Left lung (tissue), 10 donors: ENCODE results near the gene ALDOC. TPM values are rescaled to one million over a fixed set of nuclear protein-coding genes. Genes with fewer than 3 reads are reported as not detected.

ENCODE experiments used
- ATAC-seq: fragments of 200-7000 bp; cut with Tn5 transposase; one replicate; pipeline ENCODE4 v1.9.1; 2020; ENCODE audit warnings: moderate library complexity
- DNase-seq, 4 donors: peaks; one replicate each; pipeline ENCODE4 v3.0.0-alpha.2; 2013 to 2020
- H3K27ac ChIP-seq, 2 donors: fragments of 200-600 bp; sonication (generic) in 1 of 2; one replicate each; pipeline versions ENCODE4 v1.5.0 to v1.8.0; 2020 to 2021
- H3K27me3 ChIP-seq, 2 donors: fragments of 200-600 bp; sonication (generic) in 1 of 2; one replicate each; pipeline versions ENCODE4 v1.5.0 to v1.8.0; 2020 to 2021
- H3K36me3 ChIP-seq, 2 donors: fragments of 200-600 bp; sonication (generic) in 1 of 2; one replicate each; pipeline versions ENCODE4 v1.5.0 to v1.8.0; 2020 to 2021
- H3K4me1 ChIP-seq, 2 donors: fragments of 200-600 bp; one replicate each; pipeline ENCODE4 v1.8.0; 2021
- H3K4me3 ChIP-seq, 2 donors: fragments of 200-600 bp; sonication (generic) in 1 of 2; one replicate each; pipeline versions ENCODE4 v1.5.0 to v1.8.0; 2020 to 2021; ENCODE audit warnings: mild to moderate bottlenecking in 1 of 2
- H3K9me3 ChIP-seq, 2 donors: fragments of 200-600 bp; sonication (generic) in 1 of 2; one replicate each; pipeline versions ENCODE4 v1.5.0 to v1.8.0; 2020 to 2021
- intact Hi-C, 2 donors: fragments of 100-400 bp; cut with DNase I; formaldehyde crosslinking; loops; one replicate each; pipeline versions ENCODE4 v1.11.2 to v1.14.2; 2022
- polyA plus RNA-seq, 6 donors: library from polyadenylated mRNA; unstranded; fragments of 120-200 nt; gene quantifications; one replicate each; pipeline ENCODE4 v1.2.1, GENCODE V29; 2013; ENCODE audit not compliant: insufficient read length in 6 of 6
- total RNA-seq, 2 donors: library from RNA; stranded (reverse); fragmentation: NEBNext Ultra II Directional; extraction: Animal tissue kit (Norgen Biotek cat#: 25700); gene quantifications; one replicate each; pipeline ENCODE4 v1.2.1, GENCODE V29; 2021
- TF ChIP-seq, protein P1 (sequence below), 2 donors: fragments of 200-600 bp; sonication (generic) in 1 of 2; IDR thresholded peaks; one replicate each; pipeline versions ENCODE4 v1.5.0 to v1.8.0; 2021; ENCODE audit warnings: antibody characterized with exemption in 2 of 2
- donor health status: DM: no; HTN: yes; CAD: no.
- donor health status: DM: no; HTN: no; CAD: no.

Gene ALDOC
- total and polyA plus RNA-seq, 8 donors, result 10.9 to 25.5 (median 18.6) TPM

DNA sequence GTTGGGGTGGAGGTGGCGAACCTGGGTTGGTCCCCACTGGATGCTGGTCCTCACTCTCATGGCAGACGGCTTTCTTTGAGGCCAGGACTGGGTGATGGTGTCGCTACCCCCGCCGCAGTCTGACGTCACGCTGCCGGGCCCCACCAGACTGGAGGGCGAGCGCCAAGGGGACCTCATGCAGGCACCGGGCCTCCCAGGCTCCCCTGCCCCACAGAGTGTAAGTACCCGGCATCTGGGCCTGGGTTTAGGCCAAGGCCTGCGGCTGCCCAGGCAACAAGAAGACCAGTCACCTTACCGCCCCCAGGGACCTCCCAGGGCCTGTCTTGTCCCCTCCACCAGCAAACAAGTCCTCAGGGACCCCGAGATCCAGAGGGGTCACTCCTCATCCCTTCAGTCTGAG lies 52.8 kb downstream of the ALDOC start:
- Histone ChIP-seq H3K4me1 (no peaks in the 10 kb centered on the region), H3K4me3 (no peak overlapping the region), H3K27ac (no peak overlapping the region), H3K9me3 (no peaks in the 10 kb centered on the region), H3K36me3 (no peaks in the 10 kb centered on the region), H3K27me3 (no peaks in the 10 kb centered on the region)
- TF ChIP-seq, protein P1, sequence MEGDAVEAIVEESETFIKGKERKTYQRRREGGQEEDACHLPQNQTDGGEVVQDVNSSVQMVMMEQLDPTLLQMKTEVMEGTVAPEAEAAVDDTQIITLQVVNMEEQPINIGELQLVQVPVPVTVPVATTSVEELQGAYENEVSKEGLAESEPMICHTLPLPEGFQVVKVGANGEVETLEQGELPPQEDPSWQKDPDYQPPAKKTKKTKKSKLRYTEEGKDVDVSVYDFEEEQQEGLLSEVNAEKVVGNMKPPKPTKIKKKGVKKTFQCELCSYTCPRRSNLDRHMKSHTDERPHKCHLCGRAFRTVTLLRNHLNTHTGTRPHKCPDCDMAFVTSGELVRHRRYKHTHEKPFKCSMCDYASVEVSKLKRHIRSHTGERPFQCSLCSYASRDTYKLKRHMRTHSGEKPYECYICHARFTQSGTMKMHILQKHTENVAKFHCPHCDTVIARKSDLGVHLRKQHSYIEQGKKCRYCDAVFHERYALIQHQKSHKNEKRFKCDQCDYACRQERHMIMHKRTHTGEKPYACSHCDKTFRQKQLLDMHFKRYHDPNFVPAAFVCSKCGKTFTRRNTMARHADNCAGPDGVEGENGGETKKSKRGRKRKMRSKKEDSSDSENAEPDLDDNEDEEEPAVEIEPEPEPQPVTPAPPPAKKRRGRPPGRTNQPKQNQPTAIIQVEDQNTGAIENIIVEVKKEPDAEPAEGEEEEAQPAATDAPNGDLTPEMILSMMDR (IDR thresholded peaks at IDR 0.05), result no peak
- DNase-seq (peak in 1 of 4 donors; percentile 75), ATAC-seq (no peak)
- intact Hi-C loops, result no loop called here

DNA sequence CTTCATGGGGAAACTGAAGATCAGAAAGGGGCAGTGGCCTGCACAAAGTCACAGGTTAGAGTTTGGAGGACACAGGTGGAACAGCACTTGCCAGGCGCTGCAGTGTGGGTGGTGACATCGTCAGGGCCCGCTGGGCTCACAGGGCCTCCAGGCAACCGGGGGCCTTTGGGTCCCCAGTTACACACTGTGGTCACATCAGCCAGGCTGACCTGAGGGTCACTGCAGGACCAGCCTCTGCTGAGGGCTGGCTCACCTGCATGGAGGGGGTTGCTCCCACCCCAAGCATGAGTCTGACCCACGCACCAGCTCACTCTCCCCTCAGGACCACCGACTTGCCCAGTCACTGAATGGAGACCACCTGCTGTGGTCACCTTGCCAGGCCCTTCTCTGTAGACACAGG lies 53.5 kb downstream of the ALDOC start:
- TF ChIP-seq, protein P1 (IDR thresholded peaks at IDR 0.05), result no peak
- ATAC-seq (no peak), DNase-seq (peak in 1 of 4 donors; percentile 69)
- no peaks in the 10 kb centered on the region for H3K9me3 ChIP-seq
- intact Hi-C loops, result no loop called here
- H3K4me1 ChIP-seq, result no peaks in the 10 kb centered on the region
- no peak overlapping the region for H3K4me3 ChIP-seq
- no peak overlapping the region for H3K27ac ChIP-seq
- H3K27me3 ChIP-seq, result no peaks in the 10 kb centered on the region
- no peaks in the 10 kb centered on the region for H3K36me3 ChIP-seq

Other genes with a start within 250 kb of the ALDOC start
- 10 to 100 TPM; 27.6 to 42.2 TPM for gene IFT20, start 241.4 kb downstream of the ALDOC start, total RNA-seq
- gene IFT20, start 241.4 kb downstream of the ALDOC start, polyA plus RNA-seq, result 10 to 100 TPM; 51.0 to 60.4 (median 56.8) TPM
- gene TNFAIP1, start 241.1 kb downstream of the ALDOC start, total RNA-seq, result 10 to 100 TPM; 57.6 to 80.7 TPM
- gene TNFAIP1, start 241.1 kb downstream of the ALDOC start, polyA plus RNA-seq, result 10 to 100 TPM; 34.2 to 41.6 (median 40.2) TPM
- gene POLDIP2, start 219.4 kb downstream of the ALDOC start, total RNA-seq, result 10 to 100 TPM; 65.6 to 76.8 TPM
- 10 to 100 TPM; 56.0 to 67.8 (median 62.1) TPM for gene POLDIP2, start 219.4 kb downstream of the ALDOC start, polyA plus RNA-seq
- gene SEBOX, start 211.7 kb downstream of the ALDOC start, total RNA-seq, result not detected
- not detected for gene SEBOX, start 211.7 kb downstream of the ALDOC start, polyA plus RNA-seq
- 1 to 10 TPM in 1 of 2 donors, under 1 TPM in 1; 0.50 to 1.6 TPM for gene VTN, start 206.6 kb downstream of the ALDOC start, total RNA-seq
- gene VTN, start 206.6 kb downstream of the ALDOC start, polyA plus RNA-seq, result 1 to 10 TPM in 2 of 6 donors, under 1 TPM in 4; 0.42 to 2.2 (median 0.94) TPM
- gene SARM1, start 205.2 kb downstream of the ALDOC start, total RNA-seq, result 10 to 100 TPM; 12.9 to 19.9 TPM
- gene SARM1, start 205.2 kb downstream of the ALDOC start, polyA plus RNA-seq, result 10 to 100 TPM; 11.7 to 15.3 (median 12.9) TPM
- gene SLC46A1, start 170.7 kb downstream of the ALDOC start, total RNA-seq, result 10 to 100 TPM; 23.7 to 28.8 TPM
- gene SLC46A1, start 170.7 kb downstream of the ALDOC start, polyA plus RNA-seq, result 10 to 100 TPM in 3 of 6 donors, 1 to 10 TPM in 3; 7.9 to 12.1 (median 10.5) TPM
- gene SLC13A2, start 103.3 kb downstream of the ALDOC start, total RNA-seq, result not detected
- under 1 TPM; 0.13 to 0.60 (median 0.42) TPM for gene SLC13A2, start 103.3 kb downstream of the ALDOC start, polyA plus RNA-seq
- gene FOXN1, start 70.5 kb downstream of the ALDOC start, total RNA-seq, result under 1 TPM; 0.18 to 0.29 TPM
- under 1 TPM; 0.06 to 0.23 (median 0.15) TPM for gene FOXN1, start 70.5 kb downstream of the ALDOC start, polyA plus RNA-seq
- 10 to 100 TPM; 25.7 to 28.9 TPM for gene UNC119, start 24.3 kb downstream of the ALDOC start, total RNA-seq
- 10 to 100 TPM; 29.1 to 36.7 (median 35.9) TPM for gene UNC119, start 24.3 kb downstream of the ALDOC start, polyA plus RNA-seq
- 10 to 100 TPM; 59.6 to 63.3 TPM for gene PIGS, start 5.4 kb downstream of the ALDOC start, total RNA-seq
- gene PIGS, start 5.4 kb downstream of the ALDOC start, polyA plus RNA-seq, result 10 to 100 TPM; 57.9 to 66.6 (median 64.0) TPM
- gene SPAG5, start 22.1 kb upstream of the ALDOC start, total RNA-seq, result 10 to 100 TPM in 1 of 2 donors, 1 to 10 TPM in 1; 9.5 to 15.2 TPM
- gene SPAG5, start 22.1 kb upstream of the ALDOC start, polyA plus RNA-seq, result 10 to 100 TPM; 40.4 to 91.5 (median 63.4) TPM
- gene RSKR, start 37.3 kb upstream of the ALDOC start, total RNA-seq, result 10 to 100 TPM in 1 of 2 donors, 1 to 10 TPM in 1; 8.4 to 10.0 TPM
- gene RSKR, start 37.3 kb upstream of the ALDOC start, polyA plus RNA-seq, result 10 to 100 TPM; 18.9 to 31.6 (median 26.4) TPM
- gene BLTP2, start 68.3 kb upstream of the ALDOC start, total RNA-seq, result 100 to 1,000 TPM; 139 to 184 TPM
- gene BLTP2, start 68.3 kb upstream of the ALDOC start, polyA plus RNA-seq, result 100 to 1,000 TPM in 1 of 6 donors, 10 to 100 TPM in 5; 86.8 to 109 (median 92.7) TPM
- 10 to 100 TPM; 57.3 to 58.1 TPM for gene SDF2, start 85.0 kb upstream of the ALDOC start, total RNA-seq
- 10 to 100 TPM; 65.3 to 74.6 (median 70.6) TPM for gene SDF2, start 85.0 kb upstream of the ALDOC start, polyA plus RNA-seq
- gene SUPT6H, start 85.3 kb upstream of the ALDOC start, total RNA-seq, result 10 to 100 TPM; 55.1 to 57.7 TPM
- gene SUPT6H, start 85.3 kb upstream of the ALDOC start, polyA plus RNA-seq, result 10 to 100 TPM; 71.1 to 76.1 (median 74.1) TPM
- gene PROCA1, start 135.0 kb upstream of the ALDOC start, total RNA-seq, result 1 to 10 TPM; 1.9 to 2.0 TPM
- gene PROCA1, start 135.0 kb upstream of the ALDOC start, polyA plus RNA-seq, result 1 to 10 TPM; 6.0 to 8.3 (median 7.2) TPM
- 10 to 100 TPM; 79.4 to 79.5 TPM for gene RAB34, start 141.0 kb upstream of the ALDOC start, total RNA-seq
- gene RAB34, start 141.0 kb upstream of the ALDOC start, polyA plus RNA-seq, result 100 to 1,000 TPM; 184 to 213 (median 194) TPM
- gene RPL23A, start 143.1 kb upstream of the ALDOC start, total RNA-seq, result 1,000 to 10,000 TPM; 1,170 to 1,265 TPM
- 1,000 to 10,000 TPM; 1,036 to 1,220 (median 1,104) TPM for gene RPL23A, start 143.1 kb upstream of the ALDOC start, polyA plus RNA-seq
- gene TLCD1, start 149.3 kb upstream of the ALDOC start, total RNA-seq, result 10 to 100 TPM; 18.4 to 20.7 TPM
- 1 to 10 TPM; 5.7 to 9.3 (median 8.2) TPM for gene TLCD1, start 149.3 kb upstream of the ALDOC start, polyA plus RNA-seq
- gene NEK8, start 151.9 kb upstream of the ALDOC start, total RNA-seq, result 1 to 10 TPM; 5.6 to 7.5 TPM
- 1 to 10 TPM; 6.0 to 8.1 (median 7.2) TPM for gene NEK8, start 151.9 kb upstream of the ALDOC start, polyA plus RNA-seq
- gene TRAF4, start 167.1 kb upstream of the ALDOC start, total RNA-seq, result 10 to 100 TPM; 66.1 to 81.7 TPM
- 100 to 1,000 TPM in 4 of 6 donors, 10 to 100 TPM in 2; 86.6 to 136 (median 107) TPM for gene TRAF4, start 167.1 kb upstream of the ALDOC start, polyA plus RNA-seq